ENCODE results near the gene SLC44A5. TPM values are rescaled to one million over a fixed set of nuclear protein-coding genes. Genes with fewer than 3 reads are reported as not detected.

SLC44A5 gene
- total and polyA plus RNA-seq, 2 donors: 0.05 to 1.5 TPM

GRCh38 chr1:75543705-75544104, 67.2 kb downstream of the SLC44A5 start:
- H3K4me3 ChIP-seq (ENCODE audit: low read length in 2 of 2): no peak overlapping the region
- H3K36me3 ChIP-seq (ENCODE audit: control insufficient read depth in 2 of 2, insufficient read depth in 2 of 2, low read length in 1 of 2): no peaks in the 10 kb centered on the region
- H3K27me3 ChIP-seq (ENCODE audit: control insufficient read depth in 2 of 2, insufficient read depth in 1 of 2, low read length in 1 of 2): no peaks in the 10 kb centered on the region
- no peak for DNase-seq (ENCODE audit: low read depth in 6 of 9, low spot score in 9 of 9)
- H3K4me1 ChIP-seq (ENCODE audit: control insufficient read depth in 2 of 2, insufficient read depth in 2 of 2, low read length in 2 of 2): no peaks in the 10 kb centered on the region
- H3K9me3 ChIP-seq (ENCODE audit: control insufficient read depth in 2 of 2, insufficient read depth in 1 of 2, low read length in 1 of 2): no peaks in the 10 kb centered on the region
- H3K27ac ChIP-seq (ENCODE audit: low read depth in 1 of 2, low read length in 1 of 2): no peak overlapping the region

- H3K4me3 ChIP-seq (ENCODE audit: low read length in 2 of 2): no peak overlapping the region
- no peaks in the 10 kb centered on the region for H3K9me3 ChIP-seq (ENCODE audit: control insufficient read depth in 2 of 2, insufficient read depth in 1 of 2, low read length in 1 of 2)
- DNase-seq (ENCODE audit: low read depth in 6 of 9, low spot score in 9 of 9): no peak
- H3K27me3 ChIP-seq (ENCODE audit: control insufficient read depth in 2 of 2, insufficient read depth in 1 of 2, low read length in 1 of 2): no peaks in the 10 kb centered on the region
- no peaks in the 10 kb centered on the region for H3K4me1 ChIP-seq (ENCODE audit: control insufficient read depth in 2 of 2, insufficient read depth in 2 of 2, low read length in 2 of 2)
- H3K27ac ChIP-seq (ENCODE audit: low read depth in 1 of 2, low read length in 1 of 2): no peak overlapping the region
- WGBS: 92% methylated on average over 5 of the region's 5 CpGs
- H3K36me3 ChIP-seq (ENCODE audit: control insufficient read depth in 2 of 2, insufficient read depth in 2 of 2, low read length in 1 of 2): no peaks in the 10 kb centered on the region
Observed at GRCh38 chr1:75542818-75543570, 67.9 kb downstream of the SLC44A5 start.

- Histone ChIP-seq H3K4me1 (ENCODE audit: control insufficient read depth in 2 of 2, insufficient read depth in 2 of 2, low read length in 2 of 2) (no peaks in the 10 kb centered on the region), H3K27me3 (ENCODE audit: control insufficient read depth in 2 of 2, insufficient read depth in 1 of 2, low read length in 1 of 2) (no peaks in the 10 kb centered on the region), H3K9me3 (ENCODE audit: control insufficient read depth in 2 of 2, insufficient read depth in 1 of 2, low read length in 1 of 2) (no peaks in the 10 kb centered on the region), H3K4me3 (ENCODE audit: low read length in 2 of 2) (no peak overlapping the region), H3K36me3 (ENCODE audit: control insufficient read depth in 2 of 2, insufficient read depth in 2 of 2, low read length in 1 of 2) (no peaks in the 10 kb centered on the region), H3K27ac (ENCODE audit: low read depth in 1 of 2, low read length in 1 of 2) (no peak overlapping the region)
- DNase-seq (ENCODE audit: low read depth in 6 of 9, low spot score in 9 of 9): no peak
- 91% methylated on average over 6 of the region's 6 CpGs for WGBS
Observed at GRCh38 chr1:75539230-75540116, 71.4 kb downstream of the SLC44A5 start.

GRCh38 chr1:75533085-75533484, 77.8 kb downstream of the SLC44A5 start:
- H3K9me3 ChIP-seq (ENCODE audit: control insufficient read depth in 2 of 2, insufficient read depth in 1 of 2, low read length in 1 of 2): no peaks in the 10 kb centered on the region
- H3K4me3 ChIP-seq (ENCODE audit: low read length in 2 of 2): no peak overlapping the region
- no peak overlapping the region for H3K27ac ChIP-seq (ENCODE audit: low read depth in 1 of 2, low read length in 1 of 2)
- WGBS: 90% methylated on average over 2 of the region's 2 CpGs
- no peaks in the 10 kb centered on the region for H3K27me3 ChIP-seq (ENCODE audit: control insufficient read depth in 2 of 2, insufficient read depth in 1 of 2, low read length in 1 of 2)
- H3K36me3 ChIP-seq (ENCODE audit: control insufficient read depth in 2 of 2, insufficient read depth in 2 of 2, low read length in 1 of 2): no peaks in the 10 kb centered on the region
- H3K4me1 ChIP-seq (ENCODE audit: control insufficient read depth in 2 of 2, insufficient read depth in 2 of 2, low read length in 2 of 2): no peaks in the 10 kb centered on the region
- DNase-seq (ENCODE audit: low read depth in 6 of 9, low spot score in 9 of 9): no peak

GRCh38 chr1:75531570-75531969, 79.3 kb downstream of the SLC44A5 start:
- WGBS: 70% methylated on average over 2 of the region's 2 CpGs
- Histone ChIP-seq H3K36me3 (ENCODE audit: control insufficient read depth in 2 of 2, insufficient read depth in 2 of 2, low read length in 1 of 2) (no peaks in the 10 kb centered on the region), H3K27ac (ENCODE audit: low read depth in 1 of 2, low read length in 1 of 2) (no peak overlapping the region), H3K4me1 (ENCODE audit: control insufficient read depth in 2 of 2, insufficient read depth in 2 of 2, low read length in 2 of 2) (no peaks in the 10 kb centered on the region), H3K4me3 (ENCODE audit: low read length in 2 of 2) (no peak overlapping the region), H3K27me3 (ENCODE audit: control insufficient read depth in 2 of 2, insufficient read depth in 1 of 2, low read length in 1 of 2) (no peaks in the 10 kb centered on the region), H3K9me3 (ENCODE audit: control insufficient read depth in 2 of 2, insufficient read depth in 1 of 2, low read length in 1 of 2) (no peaks in the 10 kb centered on the region)
- DNase-seq (ENCODE audit: low read depth in 6 of 9, low spot score in 9 of 9): no peak

- H3K27me3 ChIP-seq (ENCODE audit: control insufficient read depth in 2 of 2, insufficient read depth in 1 of 2, low read length in 1 of 2): no peaks in the 10 kb centered on the region
- no peaks in the 10 kb centered on the region for H3K4me1 ChIP-seq (ENCODE audit: control insufficient read depth in 2 of 2, insufficient read depth in 2 of 2, low read length in 2 of 2)
- H3K4me3 ChIP-seq (ENCODE audit: low read length in 2 of 2): no peak overlapping the region
- DNase-seq (ENCODE audit: low read depth in 6 of 9, low spot score in 9 of 9): no peak
- H3K36me3 ChIP-seq (ENCODE audit: control insufficient read depth in 2 of 2, insufficient read depth in 2 of 2, low read length in 1 of 2): no peaks in the 10 kb centered on the region
- no peaks in the 10 kb centered on the region for H3K9me3 ChIP-seq (ENCODE audit: control insufficient read depth in 2 of 2, insufficient read depth in 1 of 2, low read length in 1 of 2)
- H3K27ac ChIP-seq (ENCODE audit: low read depth in 1 of 2, low read length in 1 of 2): no peak overlapping the region
Observed at GRCh38 chr1:75529488-75529887, 81.4 kb downstream of the SLC44A5 start.

GRCh38 chr1:75528001-75528400, 82.9 kb downstream of the SLC44A5 start:
- Histone ChIP-seq H3K9me3 (ENCODE audit: control insufficient read depth in 2 of 2, insufficient read depth in 1 of 2, low read length in 1 of 2) (no peaks in the 10 kb centered on the region), H3K27ac (ENCODE audit: low read depth in 1 of 2, low read length in 1 of 2) (no peak overlapping the region)
- no peak for DNase-seq (ENCODE audit: low read depth in 6 of 9, low spot score in 9 of 9)

GRCh38 chr1:75522389-75522788, 88.5 kb downstream of the SLC44A5 start:
- 69% methylated on average over 3 of the region's 3 CpGs for WGBS
- H3K27ac ChIP-seq (ENCODE audit: low read depth in 1 of 2, low read length in 1 of 2): no peak overlapping the region
- no peak overlapping the region for H3K4me3 ChIP-seq (ENCODE audit: low read length in 2 of 2)
- H3K27me3 ChIP-seq (ENCODE audit: control insufficient read depth in 2 of 2, insufficient read depth in 1 of 2, low read length in 1 of 2): no peaks in the 10 kb centered on the region
- DNase-seq (ENCODE audit: low read depth in 6 of 9, low spot score in 9 of 9): no peak
- no peaks in the 10 kb centered on the region for H3K36me3 ChIP-seq (ENCODE audit: control insufficient read depth in 2 of 2, insufficient read depth in 2 of 2, low read length in 1 of 2)
- no peaks in the 10 kb centered on the region for H3K9me3 ChIP-seq (ENCODE audit: control insufficient read depth in 2 of 2, insufficient read depth in 1 of 2, low read length in 1 of 2)
- no peaks in the 10 kb centered on the region for H3K4me1 ChIP-seq (ENCODE audit: control insufficient read depth in 2 of 2, insufficient read depth in 2 of 2, low read length in 2 of 2)

More at GRCh38 chr1:75528001-75528400, 82.9 kb downstream of the SLC44A5 start:
- H3K27me3 ChIP-seq (ENCODE audit: control insufficient read depth in 2 of 2, insufficient read depth in 1 of 2, low read length in 1 of 2): no peaks in the 10 kb centered on the region
- H3K4me3 ChIP-seq (ENCODE audit: low read length in 2 of 2): no peak overlapping the region
- no peaks in the 10 kb centered on the region for H3K4me1 ChIP-seq (ENCODE audit: control insufficient read depth in 2 of 2, insufficient read depth in 2 of 2, low read length in 2 of 2)
- H3K36me3 ChIP-seq (ENCODE audit: control insufficient read depth in 2 of 2, insufficient read depth in 2 of 2, low read length in 1 of 2): no peaks in the 10 kb centered on the region

- DNase-seq (ENCODE audit: low read depth in 6 of 9, low spot score in 9 of 9): no peak
- no peaks in the 10 kb centered on the region for H3K36me3 ChIP-seq (ENCODE audit: control insufficient read depth in 2 of 2, insufficient read depth in 2 of 2, low read length in 1 of 2)
- H3K27me3 ChIP-seq (ENCODE audit: control insufficient read depth in 2 of 2, insufficient read depth in 1 of 2, low read length in 1 of 2): no peaks in the 10 kb centered on the region
- H3K9me3 ChIP-seq (ENCODE audit: control insufficient read depth in 2 of 2, insufficient read depth in 1 of 2, low read length in 1 of 2): no peaks in the 10 kb centered on the region
- no peak overlapping the region for H3K27ac ChIP-seq (ENCODE audit: low read depth in 1 of 2, low read length in 1 of 2)
- H3K4me3 ChIP-seq (ENCODE audit: low read length in 2 of 2): no peak overlapping the region
- no peaks in the 10 kb centered on the region for H3K4me1 ChIP-seq (ENCODE audit: control insufficient read depth in 2 of 2, insufficient read depth in 2 of 2, low read length in 2 of 2)
- 64% methylated on average over 3 of the region's 3 CpGs for WGBS
Observed at GRCh38 chr1:75521658-75522057, 89.3 kb downstream of the SLC44A5 start.

Measured in thymus (tissue), 11 donors.